HG02870 (cell line): Measurements from ENCODE around the gene AGAP1.

ENCODE experiments used
- ATAC-seq: cut with Tn5 transposase; IDR thresholded peaks from one replicate; pipeline ENCODE4 v1.9.1; 2021; ENCODE audit warnings: mild to moderate bottlenecking, moderate library complexity; ENCODE audit not compliant: unreplicated experiment

AGAP1 gene

GRCh38 chr2:235677276-235677788, 183.5 kb downstream of the AGAP1 start:
- ATAC-seq: no peak

GRCh38 chr2:235677937-235678336, 184.1 kb downstream of the AGAP1 start:
- ATAC-seq: no peak

GRCh38 chr2:235678712-235679111, 184.9 kb downstream of the AGAP1 start:
- ATAC-seq: no peak

GRCh38 chr2:235679471-235679870, 185.6 kb downstream of the AGAP1 start:
- ATAC-seq: no peak

- no peak for ATAC-seq
These were observed 191.3 kb downstream of the AGAP1 start for GRCh38 chr2:235685024-235685721.

GRCh38 chr2:235688511-235689426, 194.9 kb downstream of the AGAP1 start:
- ATAC-seq: no peak

GRCh38 chr2:235689427-235689853, 195.6 kb downstream of the AGAP1 start:
- ATAC-seq: no peak

- no peak for ATAC-seq
These were observed 196.4 kb downstream of the AGAP1 start for GRCh38 chr2:235690082-235690808.

- no peak for ATAC-seq
These were observed 197.1 kb downstream of the AGAP1 start for GRCh38 chr2:235690809-235691450.

GRCh38 chr2:235692076-235692475, 198.2 kb downstream of the AGAP1 start:
- no peak for ATAC-seq

GRCh38 chr2:235692671-235693171, 198.9 kb downstream of the AGAP1 start:
- no peak for ATAC-seq

GRCh38 chr2:235693279-235693678, 199.4 kb downstream of the AGAP1 start:
- ATAC-seq: no peak

- no peak for ATAC-seq
These were observed 201.1 kb downstream of the AGAP1 start for GRCh38 chr2:235694721-235695601.

GRCh38 chr2:235695602-235695895, 201.7 kb downstream of the AGAP1 start:
- ATAC-seq: no peak

- ATAC-seq: no peak
These were observed 203.2 kb downstream of the AGAP1 start for GRCh38 chr2:235697041-235697440.

- ATAC-seq: no peak
These were observed 204.2 kb downstream of the AGAP1 start for GRCh38 chr2:235698028-235698427.

GRCh38 chr2:235698491-235698890, 204.6 kb downstream of the AGAP1 start:
- ATAC-seq: no peak

GRCh38 chr2:235699576-235699975, 205.7 kb downstream of the AGAP1 start:
- no peak for ATAC-seq

GRCh38 chr2:235701206-235701981, 207.6 kb downstream of the AGAP1 start:
- no peak for ATAC-seq
